ENCODE results near the gene CATSPERB. TPM values are rescaled to one million over a fixed set of nuclear protein-coding genes. Genes with fewer than 3 reads are reported as not detected.
A peak's percentile ranks its signal among the peaks of the same experiment; 100 is the strongest.
"Not testable (repeated sequence)": the region's sequence is repeated elsewhere in the genome, so short reads cannot be mapped to it uniquely, and the experiment has no call there.

Gene CATSPERB
- total RNA-seq, 1 donor from 2014 or later, result 4.1 TPM

DNA sequence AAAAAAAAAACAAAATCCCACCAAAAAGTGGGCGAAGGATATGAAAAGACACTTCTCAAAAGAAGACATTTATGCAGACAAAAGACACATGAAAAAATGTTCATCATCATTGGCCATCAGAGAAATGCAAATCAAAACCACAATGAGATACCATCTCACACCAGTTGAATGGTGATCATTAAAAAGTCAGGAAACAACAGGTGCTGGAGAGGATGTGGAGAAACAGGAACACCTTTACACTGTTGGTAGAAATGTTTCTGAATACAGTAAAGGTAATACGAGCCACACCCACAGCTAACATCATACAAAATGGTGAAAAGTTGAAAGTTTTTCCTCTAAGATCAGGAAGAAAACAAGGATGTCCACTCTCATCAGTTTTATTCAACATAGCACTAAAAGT lies 8.0 kb upstream of the CATSPERB start:
- FAIRE-seq; DNase-seq (ENCODE audit: low spot score in 2 of 2): not testable (repeated sequence)

DNA sequence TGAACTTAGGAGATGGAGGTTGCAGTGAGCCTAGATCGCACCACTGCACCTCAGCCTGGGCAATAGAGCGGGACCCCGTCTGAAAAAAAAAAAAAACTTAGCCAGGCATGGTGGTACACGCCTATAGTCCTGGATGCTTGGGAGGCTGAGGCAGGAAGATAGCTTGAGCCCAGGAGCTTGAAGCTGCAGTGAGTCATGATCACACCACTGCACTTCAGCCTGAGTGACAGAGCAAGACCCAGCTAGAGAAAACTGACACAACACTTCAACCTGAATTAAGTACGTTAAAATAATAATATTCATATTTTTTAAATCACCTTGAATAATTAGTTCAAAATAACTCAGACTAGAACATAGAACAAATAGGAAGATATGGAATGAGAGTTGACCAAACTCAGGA lies 5.7 kb upstream of the CATSPERB start:
- FAIRE-seq (no peak), DNase-seq (ENCODE audit: low spot score in 2 of 2) (no peak)

DNA sequence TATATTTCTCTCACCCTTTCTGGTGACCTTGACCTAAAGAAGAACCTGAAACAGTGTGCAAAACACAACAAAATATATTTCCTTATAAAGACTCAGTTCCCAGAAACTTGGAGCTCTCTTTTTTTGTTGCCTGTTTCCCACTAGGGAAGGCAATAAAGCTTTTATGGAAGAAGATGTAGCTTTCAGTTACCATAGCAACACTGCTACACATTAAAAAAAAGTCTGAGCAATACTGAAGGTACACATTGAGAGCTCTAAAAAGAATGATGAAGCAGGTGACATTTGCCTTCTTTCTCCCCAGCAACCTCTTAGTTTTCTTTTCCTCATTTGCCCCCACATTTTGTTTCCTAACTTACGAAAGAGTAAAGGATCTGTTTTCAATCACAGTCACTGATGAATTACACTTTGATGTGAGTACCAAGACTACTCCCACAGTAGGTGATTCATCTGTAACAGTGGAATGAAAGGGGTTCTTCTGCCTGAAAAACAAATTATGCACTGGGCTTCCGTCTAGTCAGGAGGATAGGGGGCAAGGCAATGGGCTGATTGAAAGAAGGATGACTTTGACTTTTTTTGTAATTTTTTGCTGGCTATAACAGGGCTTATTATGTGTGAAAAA lies 1.1 kb upstream of the CATSPERB start:
- DNase-seq (ENCODE audit: low spot score in 2 of 2) (peak in 1 of 2 donors; percentile 7), FAIRE-seq (no peak)

DNA sequence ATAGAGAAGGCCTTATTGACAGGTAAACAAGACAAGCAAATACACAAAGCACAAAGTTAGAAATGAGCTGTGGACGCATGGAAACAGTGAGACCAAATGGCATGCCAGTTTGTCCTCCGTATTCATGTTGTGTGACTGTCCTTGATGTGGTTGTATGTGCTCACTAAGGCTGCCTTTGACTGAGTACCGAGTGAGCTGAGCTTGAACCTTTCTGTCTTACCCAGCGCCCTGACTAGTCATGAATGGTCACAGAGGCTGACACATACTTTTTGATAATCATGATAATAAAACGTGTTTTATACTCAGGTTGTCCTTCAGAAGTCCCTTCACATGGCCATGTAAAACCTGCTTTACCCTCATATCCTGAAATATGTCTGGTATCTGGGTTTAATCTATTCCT lies 553 bp upstream of the CATSPERB start:
- DNase-seq (ENCODE audit: low spot score in 2 of 2), result no peak

DNA sequence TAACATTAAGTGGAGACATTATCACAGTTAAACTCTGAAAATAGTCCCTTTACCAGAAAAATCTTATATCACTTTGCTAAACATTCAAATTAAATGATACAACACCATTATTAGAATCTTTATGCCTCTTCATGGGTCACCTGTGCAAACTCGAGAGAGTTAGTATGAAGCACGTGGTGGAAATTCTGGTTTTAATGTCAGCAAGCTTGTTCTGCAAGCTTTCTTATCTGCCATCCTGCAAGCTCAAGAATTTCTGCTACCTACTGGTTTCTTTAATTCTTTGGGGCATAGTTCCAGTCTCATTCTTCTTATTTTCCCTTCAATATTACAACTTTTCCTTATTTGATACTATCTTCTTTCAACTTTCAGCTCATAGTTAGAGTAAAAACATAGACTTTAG lies 868 bp downstream of the CATSPERB start:
- no peak for FAIRE-seq
- DNase-seq (ENCODE audit: low spot score in 2 of 2), result no peak

More for the DNA sequence above, 553 bp upstream of the CATSPERB start:
- no peak for FAIRE-seq

DNA sequence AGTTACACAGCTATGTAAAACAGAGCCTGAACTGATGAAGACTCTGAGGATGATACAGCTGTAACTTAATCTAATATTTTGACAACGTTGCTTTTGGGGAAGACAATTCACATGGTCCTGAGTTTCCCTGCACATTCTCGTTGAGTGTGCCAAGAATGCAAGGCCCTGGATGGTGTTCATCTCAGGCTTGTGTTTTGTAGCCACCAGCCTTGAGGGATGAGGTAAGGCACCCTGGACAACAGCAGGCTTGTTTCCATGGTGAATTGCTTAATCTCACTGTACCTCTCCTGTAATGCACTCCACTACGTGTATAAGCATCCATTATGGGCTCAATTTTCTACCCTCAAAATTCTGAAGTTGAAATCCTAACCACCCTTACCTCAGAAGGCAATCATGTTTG lies 2.1 kb downstream of the CATSPERB start:
- DNase-seq (ENCODE audit: low spot score in 2 of 2), result no peak
- FAIRE-seq, result no peak

DNA sequence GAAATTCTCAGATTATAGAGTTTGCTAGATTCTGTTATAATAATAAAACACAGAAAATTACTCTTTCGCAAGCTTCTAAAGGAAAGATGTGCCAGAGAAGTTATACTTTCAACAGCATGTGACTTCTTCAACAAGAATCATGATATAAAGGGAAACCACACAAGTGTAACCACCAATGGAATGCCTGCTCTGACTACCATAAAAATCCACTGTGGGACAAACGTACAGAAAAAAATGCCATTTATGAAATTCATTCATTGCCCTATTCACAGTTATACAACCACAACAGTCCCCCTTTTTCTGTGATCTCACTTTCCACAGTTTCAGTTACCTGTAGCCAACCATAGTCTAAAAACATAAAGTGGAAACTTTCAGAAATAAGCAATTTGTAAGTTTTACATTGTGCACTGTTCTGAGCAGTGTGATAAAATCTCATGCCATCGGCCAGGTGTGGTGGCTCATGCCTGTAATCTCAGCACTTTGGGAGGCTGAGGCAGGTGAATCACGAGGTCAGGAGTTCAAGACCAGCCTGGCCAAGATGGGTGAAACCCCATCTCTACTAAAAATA lies 3.2 kb downstream of the CATSPERB start:
- FAIRE-seq (no peak), DNase-seq (ENCODE audit: low spot score in 2 of 2) (no peak)

DNA sequence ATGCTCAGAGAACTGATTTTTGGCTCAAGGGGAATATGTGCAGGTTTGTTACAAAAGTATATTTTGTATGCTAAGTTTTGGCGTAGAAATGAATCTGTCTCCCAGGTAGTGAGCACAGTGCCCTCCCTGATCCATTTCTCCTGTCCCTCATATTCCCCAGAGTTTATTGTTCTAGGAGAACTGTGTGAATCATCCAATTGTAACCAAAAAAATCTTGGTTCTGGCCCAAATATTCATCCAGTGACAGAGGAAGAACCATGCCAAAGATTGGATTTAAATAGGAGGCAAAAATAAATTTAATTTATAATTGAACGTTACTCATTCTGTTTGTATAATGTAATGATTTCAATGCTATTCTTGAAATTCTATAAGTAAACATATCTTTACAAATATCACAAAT lies 4.8 kb downstream of the CATSPERB start:
- FAIRE-seq, result no peak
- DNase-seq (ENCODE audit: low spot score in 2 of 2), result no peak

DNA sequence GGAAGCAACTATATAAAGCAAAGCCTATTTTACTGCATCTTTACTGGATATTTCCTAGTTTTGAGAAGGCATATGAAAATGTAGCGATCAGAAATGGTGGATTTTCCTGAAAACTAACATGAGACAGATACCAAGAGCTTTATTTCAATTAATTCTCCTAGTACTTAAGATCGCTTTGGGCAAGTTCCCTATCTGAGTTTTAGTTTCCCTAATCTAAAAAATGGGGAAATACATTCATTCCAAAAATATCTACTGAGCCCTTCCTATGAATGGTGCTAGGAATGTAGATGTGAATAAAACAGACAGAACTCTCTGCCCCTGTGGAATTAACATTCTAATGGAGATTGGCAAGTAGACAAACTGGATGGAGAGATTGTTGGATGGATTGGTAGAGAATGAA lies 8.4 kb downstream of the CATSPERB start:
- FAIRE-seq (no peak), DNase-seq (ENCODE audit: low spot score in 2 of 2) (no peak)

DNA sequence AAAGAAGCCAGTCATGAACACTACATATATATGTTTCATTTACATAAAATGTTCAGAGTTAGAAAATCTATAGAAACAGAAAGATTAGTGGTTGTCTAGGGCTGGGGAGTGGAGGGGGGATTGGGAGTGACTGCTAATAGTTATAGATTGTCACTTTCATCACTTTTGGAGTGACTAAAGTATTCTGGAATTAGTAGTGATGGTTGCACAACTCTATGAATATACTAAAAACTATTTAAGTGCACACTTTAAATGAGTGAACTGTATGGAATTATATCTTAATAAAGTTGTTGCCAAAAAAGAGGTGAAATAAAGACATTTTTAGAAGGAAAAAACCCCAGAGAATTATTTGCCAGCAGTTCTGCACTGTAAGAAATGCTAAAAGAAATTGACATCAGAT lies 9.5 kb downstream of the CATSPERB start:
- DNase-seq (ENCODE audit: low spot score in 2 of 2) (no peak), FAIRE-seq (no peak)

DNA sequence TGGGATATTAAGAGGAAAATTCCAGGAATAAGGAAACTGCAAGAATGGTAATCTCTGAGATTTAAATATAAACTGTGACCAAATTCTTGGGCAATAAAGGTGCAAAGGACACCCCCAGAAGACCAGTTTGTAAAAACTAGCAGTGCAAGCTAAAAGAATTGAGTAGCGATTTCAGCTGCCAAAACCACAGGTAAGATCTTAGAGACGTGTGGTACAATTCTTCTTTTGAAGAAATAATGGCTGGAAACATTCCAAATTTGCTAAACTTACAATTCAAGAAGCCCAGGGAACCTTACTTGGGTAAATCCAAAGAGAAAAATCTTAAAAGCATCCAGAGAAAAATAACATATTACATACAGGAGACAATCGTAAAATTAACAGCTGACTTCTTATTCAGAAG lies 12.0 kb downstream of the CATSPERB start:
- FAIRE-seq (no peak), DNase-seq (ENCODE audit: low spot score in 2 of 2) (no peak)

DNA sequence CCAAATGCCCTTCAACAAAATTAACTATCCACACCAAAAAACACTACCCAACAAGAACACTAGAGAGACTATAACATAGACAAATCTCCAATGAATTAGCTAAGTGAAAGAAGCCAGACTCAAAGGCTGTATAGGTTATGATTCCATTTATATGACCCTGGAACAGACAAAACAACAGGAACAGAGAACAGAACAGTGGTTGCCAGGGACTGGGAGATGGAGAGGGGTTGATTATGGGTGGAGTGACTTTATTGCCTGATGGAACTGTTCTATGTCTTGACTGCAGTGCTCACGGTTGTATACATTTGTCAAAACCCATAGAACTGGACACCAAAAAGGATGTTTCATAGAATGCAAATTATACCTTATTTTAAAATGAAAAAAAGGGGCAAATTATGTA lies 14.9 kb downstream of the CATSPERB start:
- no peak for DNase-seq (ENCODE audit: low spot score in 2 of 2)
- no peak for FAIRE-seq

DNA sequence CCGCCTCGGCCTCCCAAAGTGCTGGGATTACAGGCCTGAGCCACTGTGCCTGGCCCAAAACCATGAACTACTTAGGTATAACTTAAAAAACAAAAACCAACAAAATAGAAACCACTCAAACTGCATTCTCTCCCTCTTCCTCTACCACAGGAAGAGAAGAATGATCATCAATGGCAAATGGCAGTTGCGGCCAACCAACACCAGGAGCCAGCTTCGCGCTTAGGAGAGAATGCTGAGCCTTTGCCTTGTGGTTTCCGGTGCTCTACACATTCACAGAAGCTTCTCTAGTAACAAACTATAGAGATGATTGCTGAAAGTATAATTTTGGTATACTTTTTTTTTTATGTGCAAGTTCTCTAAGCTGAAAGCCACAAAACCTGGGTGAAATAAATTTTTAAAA lies 17.1 kb downstream of the CATSPERB start:
- DNase-seq (ENCODE audit: low spot score in 2 of 2), result no peak
- no peak for FAIRE-seq

DNA sequence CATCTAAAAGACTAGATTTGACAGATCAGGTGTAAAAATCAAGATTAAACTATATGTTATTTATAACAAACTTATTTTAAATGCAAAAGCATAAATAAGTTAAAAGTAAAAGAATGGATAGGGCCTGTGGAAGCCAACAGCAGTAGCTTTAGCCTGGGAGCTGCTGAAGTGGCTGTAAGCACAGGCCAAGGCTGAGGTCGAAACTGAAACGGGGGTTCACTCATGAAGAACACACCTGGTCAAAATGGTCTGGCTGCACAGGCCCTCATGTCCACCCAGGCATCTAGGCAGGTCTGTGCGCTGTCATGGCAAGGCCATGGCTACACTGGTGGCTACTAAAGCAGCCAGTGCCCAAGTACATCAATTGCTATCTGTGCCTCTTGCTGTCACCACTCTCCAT lies 23.1 kb downstream of the CATSPERB start:
- no peak for DNase-seq (ENCODE audit: low spot score in 2 of 2)
- FAIRE-seq, result no peak

DNA sequence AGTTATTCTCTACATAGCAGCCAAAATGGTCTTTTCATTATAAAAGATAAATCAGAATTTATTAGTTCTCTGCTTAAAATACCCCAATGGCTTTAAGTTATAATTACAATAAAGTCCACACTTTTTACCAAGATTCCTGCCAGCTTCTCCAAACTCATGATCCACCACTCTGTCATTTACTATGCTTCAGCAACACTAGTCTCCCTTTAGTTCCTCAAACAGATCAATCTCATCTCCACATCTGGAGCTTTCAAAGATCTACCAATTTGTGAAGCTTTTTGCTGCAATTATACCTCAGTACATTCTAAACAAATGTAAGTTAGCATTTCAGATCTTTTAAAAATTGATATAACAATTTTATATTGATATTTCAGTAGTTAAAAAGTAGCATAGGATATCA lies 24.9 kb downstream of the CATSPERB start:
- FAIRE-seq, result no peak
- DNase-seq (ENCODE audit: low spot score in 2 of 2), result no peak

DNA sequence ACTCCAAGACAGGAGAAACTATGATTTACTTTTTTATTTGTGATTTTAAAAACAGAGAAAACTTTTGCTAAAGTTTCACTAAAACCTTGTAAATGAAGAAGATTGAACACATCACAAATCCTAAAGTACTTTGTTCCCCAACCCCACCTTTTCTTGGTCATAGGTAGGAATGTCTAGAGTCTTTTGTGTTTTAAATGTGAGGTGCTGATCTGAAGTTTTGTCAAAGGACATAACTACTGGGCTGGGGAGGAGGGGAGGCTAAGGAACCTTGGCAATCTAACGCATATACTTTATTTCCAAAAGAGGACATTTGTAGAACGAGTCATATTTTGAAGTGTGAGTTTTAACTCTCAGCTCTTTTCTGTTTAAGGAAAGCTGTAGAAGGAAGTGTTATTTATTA lies 37.2 kb downstream of the CATSPERB start:
- FAIRE-seq, result no peak
- DNase-seq (ENCODE audit: low spot score in 2 of 2), result no peak

DNA sequence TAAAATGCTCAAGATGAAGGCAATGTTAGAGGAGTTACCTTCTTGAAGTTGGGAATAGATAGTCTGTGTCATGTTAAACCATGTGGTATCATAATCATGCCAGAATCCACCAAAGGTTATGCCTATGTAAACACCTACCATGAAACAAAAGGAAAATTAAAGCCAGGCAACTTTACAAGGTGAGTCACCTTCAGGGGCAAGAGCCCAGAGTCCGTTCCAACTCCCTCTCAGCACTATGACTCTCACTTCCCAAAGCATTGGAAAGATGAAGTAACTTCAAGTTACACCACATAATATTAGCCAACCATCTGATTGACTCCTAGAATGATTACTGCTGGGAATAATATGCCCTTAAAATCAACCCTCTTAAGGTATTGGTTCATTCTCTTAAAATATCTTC lies 38.5 kb downstream of the CATSPERB start:
- FAIRE-seq (no peak), DNase-seq (ENCODE audit: low spot score in 2 of 2) (no peak)

DNA sequence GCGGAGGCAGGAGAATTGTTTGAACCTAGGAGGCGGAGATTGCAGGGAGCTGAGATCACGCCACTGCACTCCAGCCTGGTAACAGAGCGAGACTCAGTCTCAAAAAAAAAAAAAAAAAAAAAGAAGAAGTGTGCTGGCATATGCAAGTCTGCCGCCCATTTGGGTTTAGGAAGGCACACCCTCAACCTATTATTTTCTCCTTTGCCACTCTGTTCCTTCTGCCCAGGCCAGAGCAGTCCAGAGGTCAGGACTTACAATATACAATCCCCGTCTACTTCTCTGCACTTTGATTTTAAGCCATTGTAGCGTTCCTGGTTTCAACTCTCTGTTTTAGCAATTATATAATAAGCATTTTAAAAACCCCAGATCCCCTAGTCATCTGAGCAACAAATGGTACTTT lies 39.8 kb downstream of the CATSPERB start:
- no peak for DNase-seq (ENCODE audit: low spot score in 2 of 2)
- FAIRE-seq, result no peak

DNA sequence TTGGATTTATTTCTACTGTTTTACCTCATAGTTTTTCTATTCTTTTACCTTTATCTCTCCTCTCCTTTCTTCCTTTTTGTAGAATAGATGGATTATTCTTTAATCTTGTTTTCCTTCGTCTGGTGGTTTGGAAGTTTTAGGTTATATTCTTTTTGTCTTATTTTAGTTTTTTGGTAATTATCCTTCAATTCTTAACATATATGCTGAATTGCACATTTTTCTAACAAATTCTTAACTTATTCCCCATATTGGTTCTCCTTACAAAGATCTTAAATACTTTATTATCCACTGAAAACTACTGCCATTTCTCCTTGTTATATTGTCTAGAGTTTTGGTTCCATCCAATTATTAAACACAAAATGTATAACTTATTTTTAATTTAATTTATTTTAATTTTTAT lies 42.3 kb downstream of the CATSPERB start:
- no peak for FAIRE-seq

DNA sequence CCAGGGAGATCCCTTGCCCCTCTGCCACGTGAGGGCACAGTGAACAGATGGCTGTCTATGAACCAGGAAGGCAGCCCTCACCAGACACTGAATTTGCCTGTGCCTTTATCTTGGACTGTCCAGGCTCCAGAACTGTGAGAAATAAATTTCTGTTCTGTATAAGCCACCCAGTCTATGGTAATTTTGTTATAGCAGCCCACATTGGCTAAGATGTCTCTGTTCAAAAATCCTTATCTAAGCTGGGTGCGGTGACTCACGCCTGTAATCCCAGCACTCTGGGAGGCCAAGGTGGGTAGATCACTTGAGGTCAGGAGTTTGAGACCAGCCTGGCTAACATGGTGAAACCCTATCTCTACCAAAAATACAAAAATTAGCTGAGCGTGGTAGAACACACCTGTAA lies 44.5 kb downstream of the CATSPERB start:
- not testable (repeated sequence) for FAIRE-seq; DNase-seq (ENCODE audit: low spot score in 2 of 2)

More for the DNA sequence above, 42.3 kb downstream of the CATSPERB start:
- no peak for DNase-seq (ENCODE audit: low spot score in 2 of 2)

DNA sequence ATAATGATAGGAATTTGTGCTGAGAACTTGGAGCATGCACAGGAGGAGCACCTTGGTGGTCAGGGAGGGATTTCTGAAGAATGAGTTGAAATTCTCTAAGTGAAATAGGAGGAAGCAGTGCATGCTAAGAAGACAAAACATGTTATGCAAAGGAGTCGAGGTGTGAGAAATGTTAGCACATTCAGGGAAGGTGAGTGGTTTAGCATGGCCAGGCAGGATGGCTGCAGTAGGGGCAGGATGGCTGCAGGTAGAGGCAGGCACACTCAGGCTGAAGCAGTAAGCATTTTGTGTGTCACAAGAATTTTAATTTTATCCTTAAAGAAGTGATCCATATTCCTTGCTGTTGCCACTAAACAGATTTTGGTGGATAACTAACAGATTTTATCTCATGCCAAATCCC lies 46.3 kb downstream of the CATSPERB start:
- FAIRE-seq, result no peak

DNA sequence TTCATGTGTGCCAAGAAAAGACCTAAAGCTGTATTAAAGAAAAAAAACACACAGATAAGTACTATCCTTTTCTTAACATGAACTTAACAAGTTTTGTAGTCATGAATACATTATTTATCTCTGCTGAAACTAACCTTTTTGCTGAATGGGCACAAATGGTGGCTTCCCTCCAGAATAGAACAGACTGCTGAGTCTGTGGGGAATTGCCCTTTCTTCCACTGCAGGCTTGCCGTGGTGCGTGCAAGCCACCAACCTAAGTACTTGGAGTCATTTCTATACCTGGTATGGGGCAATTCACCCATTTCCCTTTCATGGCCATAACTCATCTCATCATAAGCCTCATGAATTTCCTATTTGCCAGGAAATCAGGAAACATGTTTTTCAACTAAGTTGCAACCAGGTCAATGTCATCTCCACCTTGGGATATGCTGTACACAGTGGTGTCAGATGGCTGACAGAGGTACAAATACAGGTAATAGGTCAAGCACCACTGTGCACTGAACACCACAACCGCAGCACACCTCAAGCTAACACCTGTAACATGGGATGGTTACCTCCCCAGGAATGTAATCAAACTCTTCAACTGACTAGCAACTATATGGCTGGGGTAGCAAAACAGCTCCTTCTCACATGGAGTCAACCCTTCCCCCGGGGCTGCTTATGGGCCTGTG lies 49.9 kb downstream of the CATSPERB start:
- no peak for DNase-seq (ENCODE audit: low spot score in 2 of 2)
- no peak for FAIRE-seq

More for the DNA sequence above, 46.3 kb downstream of the CATSPERB start:
- no peak for DNase-seq (ENCODE audit: low spot score in 2 of 2)
